GM12872 (cell line): ENCODE data around the gene EPHA8.

ENCODE experiments used
- TF ChIP-seq, protein P1 (sequence below): IDR thresholded peaks from 3 replicates; pipeline ENCODE4 v1.5.1; 2011; ENCODE audit warnings: low read depth, mild to moderate bottlenecking, low read length, moderate library complexity; ENCODE audit not compliant: insufficient read depth

EPHA8 gene

DNA sequence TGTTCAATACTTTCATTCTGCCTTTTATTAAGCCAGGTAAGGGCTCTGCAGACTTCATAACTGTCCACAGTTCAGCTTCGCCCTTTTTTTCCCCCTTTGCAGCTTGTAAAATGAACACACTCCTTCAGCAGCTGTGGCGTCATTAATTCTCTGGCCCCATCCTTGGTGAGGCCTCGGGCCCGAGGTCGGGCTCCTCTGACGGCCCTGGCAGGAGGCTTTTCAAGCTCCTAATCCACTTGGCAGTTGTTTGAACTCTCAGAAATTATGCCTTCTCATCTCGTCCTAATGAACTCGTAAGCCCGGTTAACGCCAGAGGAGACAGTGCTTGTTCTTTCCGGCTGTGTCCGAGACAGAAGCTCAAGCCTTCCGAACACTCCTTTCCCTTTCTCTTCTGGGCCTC is 18.1 kb upstream of the EPHA8 start:
- TF ChIP-seq, protein P1, sequence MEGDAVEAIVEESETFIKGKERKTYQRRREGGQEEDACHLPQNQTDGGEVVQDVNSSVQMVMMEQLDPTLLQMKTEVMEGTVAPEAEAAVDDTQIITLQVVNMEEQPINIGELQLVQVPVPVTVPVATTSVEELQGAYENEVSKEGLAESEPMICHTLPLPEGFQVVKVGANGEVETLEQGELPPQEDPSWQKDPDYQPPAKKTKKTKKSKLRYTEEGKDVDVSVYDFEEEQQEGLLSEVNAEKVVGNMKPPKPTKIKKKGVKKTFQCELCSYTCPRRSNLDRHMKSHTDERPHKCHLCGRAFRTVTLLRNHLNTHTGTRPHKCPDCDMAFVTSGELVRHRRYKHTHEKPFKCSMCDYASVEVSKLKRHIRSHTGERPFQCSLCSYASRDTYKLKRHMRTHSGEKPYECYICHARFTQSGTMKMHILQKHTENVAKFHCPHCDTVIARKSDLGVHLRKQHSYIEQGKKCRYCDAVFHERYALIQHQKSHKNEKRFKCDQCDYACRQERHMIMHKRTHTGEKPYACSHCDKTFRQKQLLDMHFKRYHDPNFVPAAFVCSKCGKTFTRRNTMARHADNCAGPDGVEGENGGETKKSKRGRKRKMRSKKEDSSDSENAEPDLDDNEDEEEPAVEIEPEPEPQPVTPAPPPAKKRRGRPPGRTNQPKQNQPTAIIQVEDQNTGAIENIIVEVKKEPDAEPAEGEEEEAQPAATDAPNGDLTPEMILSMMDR, result no peak

DNA sequence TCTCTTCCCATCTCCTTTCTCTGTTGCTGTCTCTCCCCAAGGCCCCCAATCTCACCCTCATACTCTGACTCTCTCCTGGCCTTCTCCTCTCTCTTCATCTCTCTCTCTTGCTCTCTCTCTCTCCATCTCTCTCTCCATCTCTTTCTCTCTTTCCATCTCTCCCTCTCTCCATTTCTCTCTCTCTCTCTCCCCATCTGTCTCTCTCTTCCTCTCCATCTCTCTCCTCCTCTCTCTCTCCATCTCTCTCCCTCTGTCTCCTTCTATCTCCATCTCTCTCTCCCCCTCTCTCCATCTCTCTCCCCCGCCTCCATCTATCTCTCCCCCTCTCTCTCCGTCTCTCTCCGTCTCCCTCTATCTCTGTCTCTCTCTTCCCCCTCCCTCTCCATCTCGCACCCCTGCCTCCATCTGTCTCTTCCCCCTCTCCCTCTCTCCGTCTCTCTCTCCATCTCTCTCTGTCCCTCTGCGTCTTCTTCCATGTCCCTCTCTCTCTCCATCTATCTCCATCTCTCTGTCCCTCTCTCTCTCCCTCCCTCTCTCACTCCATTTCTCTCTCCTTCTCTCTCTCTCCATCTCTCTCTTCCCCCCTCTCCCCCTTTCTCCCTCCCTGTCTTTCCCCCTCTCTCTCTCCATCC is 16.0 kb upstream of the EPHA8 start:
- TF ChIP-seq, protein P1, result no peak

DNA sequence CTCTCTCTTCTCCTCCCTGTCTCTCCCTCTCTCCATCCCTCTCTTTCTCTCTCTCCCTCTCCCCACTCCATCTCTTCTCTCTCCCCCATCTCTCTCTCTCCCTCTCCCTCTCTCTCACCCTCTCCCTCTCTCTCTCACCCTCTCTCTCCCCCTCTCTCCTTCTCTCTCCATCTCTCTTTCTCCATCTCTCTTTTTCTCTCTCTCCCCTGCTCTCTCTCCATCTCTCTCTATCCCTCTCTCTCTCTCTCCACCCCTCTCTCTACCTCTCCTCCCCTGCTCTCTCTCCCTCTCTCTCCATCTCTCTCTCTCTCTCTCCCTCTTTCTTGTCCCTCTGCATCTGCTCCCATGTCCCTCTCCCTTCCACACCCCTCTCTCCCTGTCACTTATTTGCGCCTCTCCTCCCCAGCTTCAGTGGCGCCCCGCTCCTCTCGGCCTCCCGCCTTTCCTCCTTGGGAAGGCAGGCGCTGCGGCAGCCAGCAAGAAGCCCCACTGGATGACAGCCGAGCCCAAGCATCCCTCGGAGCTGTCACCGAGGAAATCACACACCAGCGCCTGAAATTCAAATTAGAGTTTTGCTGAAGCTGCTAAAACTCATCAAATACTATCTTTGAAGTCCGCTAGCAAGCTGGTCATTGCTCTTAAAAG is 15.3 kb upstream of the EPHA8 start:
- TF ChIP-seq, protein P1, result no peak

DNA sequence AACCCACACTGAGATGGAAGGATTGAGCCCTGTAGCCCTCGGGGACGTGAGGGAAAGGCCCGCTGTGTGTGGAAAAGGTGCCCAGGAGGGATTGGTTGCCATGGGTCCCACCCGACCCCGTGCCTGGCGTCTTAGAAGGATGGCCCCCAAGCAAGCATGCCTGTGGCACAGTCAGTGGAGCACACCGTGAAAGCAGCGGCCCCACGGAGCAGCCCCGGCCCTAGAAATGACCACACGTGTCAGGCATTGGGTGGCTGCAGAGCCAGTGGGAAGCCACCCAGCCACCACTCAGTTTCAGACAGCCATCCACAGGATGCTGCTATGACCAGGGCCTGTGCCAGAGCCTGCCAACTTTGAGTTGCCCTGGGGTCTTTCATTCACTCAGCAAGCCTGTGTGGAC is 13.3 kb upstream of the EPHA8 start:
- TF ChIP-seq, protein P1, result no peak

DNA sequence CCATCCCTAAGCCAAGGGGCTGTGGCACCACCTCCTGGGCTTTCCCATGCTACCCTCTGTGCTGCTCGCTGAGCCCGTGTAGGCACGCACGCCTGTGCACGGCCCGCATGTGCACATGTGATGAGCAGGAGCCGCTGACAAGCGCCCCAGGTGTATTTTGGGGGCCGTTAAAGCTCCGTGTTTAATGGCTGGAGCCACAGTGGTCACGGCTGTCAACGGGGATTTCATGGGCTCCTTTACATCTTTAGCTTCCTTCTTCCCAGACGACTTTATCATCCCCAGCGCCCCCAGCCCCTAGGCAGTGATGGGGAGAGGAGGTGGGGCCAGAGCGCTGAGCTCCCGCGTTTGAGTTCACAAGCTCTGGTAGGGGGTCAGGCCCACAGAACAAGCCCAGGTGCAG is 11.7 kb upstream of the EPHA8 start:
- TF ChIP-seq, protein P1, result no peak

DNA sequence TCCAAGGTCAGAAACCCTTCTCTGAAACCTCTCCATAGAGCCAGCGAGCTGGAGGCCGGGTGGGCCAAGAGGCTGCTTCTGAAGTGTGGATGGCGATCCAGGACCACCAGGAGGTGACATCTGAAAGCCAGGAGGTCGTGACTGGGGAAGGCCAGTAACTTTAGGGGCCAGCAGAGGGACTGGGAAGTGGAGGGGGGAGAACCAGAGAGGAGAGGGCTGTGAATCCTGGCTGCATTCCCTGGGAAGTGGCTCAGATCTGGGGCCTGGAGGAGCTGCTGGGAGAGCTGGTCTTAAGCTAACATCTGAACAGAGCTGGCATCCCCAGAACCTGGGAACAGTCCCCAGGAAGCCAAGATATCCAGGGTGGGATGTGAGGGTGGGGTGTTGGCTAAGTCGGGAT is 11.3 kb upstream of the EPHA8 start:
- TF ChIP-seq, protein P1, result no peak

DNA sequence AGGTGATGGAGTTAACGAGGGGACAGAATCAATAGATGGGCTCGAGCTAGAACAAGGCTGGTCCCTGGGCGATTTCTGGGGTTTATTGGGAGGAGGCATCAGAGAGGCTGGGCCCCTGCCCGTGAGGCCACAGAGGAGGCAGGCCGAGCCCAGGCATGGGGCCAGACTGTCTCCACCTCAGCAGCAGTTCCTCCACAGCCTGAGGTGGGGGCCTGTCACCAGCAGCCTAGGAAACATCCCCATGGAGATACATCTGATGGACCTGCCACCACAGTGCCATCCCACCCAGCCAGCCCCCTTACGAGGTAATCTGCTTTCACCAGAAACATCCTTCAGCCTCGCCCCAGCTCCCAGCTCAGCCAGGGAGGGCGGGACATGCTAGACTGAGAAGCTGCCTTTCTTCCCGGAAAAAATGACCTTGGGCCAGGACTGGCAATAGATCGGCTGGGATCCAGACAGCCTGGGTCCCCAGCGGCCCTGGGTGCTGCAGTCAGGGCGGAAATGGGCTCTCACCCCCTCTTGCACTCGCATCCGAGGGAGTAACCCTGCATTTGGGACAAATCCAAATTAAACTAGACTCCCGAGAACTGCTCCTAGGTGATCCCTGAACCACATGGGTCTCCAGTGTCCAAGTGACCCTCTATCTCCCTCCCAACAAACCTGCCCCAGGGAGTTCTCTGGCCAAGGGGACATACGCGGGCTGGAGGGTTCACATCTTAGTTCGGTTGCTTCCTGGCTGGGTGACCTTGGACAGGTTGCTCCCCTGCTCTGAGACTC is 10.0 kb upstream of the EPHA8 start:
- TF ChIP-seq, protein P1, result no peak
